Immature natural killer cell (primary cell): Measurements from ENCODE around the gene WDFY3. TPM values are rescaled to one million over a fixed set of nuclear protein-coding genes. Genes with fewer than 3 reads are reported as not detected.

ENCODE experiments used
- DNase-seq, 3 donors: peaks; one replicate each; pipeline ENCODE4 v3.0.0; 2022; ENCODE audit warnings: mixed read lengths in 1 of 3
- H3K27ac Mint-ChIP-seq, 6 donors: one replicate each; pipeline ENCODE4 v1.8.0; 2020; ENCODE audit warnings: mixed read lengths in 6 of 6, mild to moderate bottlenecking in 5 of 6, inconsistent platforms in 4 of 6, moderate library complexity in 3 of 6
- H3K27me3 Mint-ChIP-seq, 3 donors: one replicate each; pipeline ENCODE4 v1.8.0; 2020 to 2021; ENCODE audit warnings: low read depth in 3 of 3, mild to moderate bottlenecking in 3 of 3, mixed read lengths in 3 of 3, moderate library complexity in 3 of 3, inconsistent platforms in 1 of 3
- H3K36me3 Mint-ChIP-seq, 3 donors: one replicate each; pipeline ENCODE4 v1.8.0; 2020; ENCODE audit warnings: mixed read lengths in 3 of 3, inconsistent platforms in 2 of 3, mild to moderate bottlenecking in 2 of 3
- H3K4me1 Mint-ChIP-seq, 2 donors: one replicate each; pipeline ENCODE4 v1.8.0; 2020; ENCODE audit warnings: inconsistent platforms in 2 of 2, mild to moderate bottlenecking in 2 of 2, mixed read lengths in 2 of 2, moderate library complexity in 1 of 2
- H3K4me3 Mint-ChIP-seq, 5 donors: one replicate each; pipeline ENCODE4 v1.8.0; 2020; ENCODE audit warnings: mild to moderate bottlenecking in 5 of 5, mixed read lengths in 5 of 5, inconsistent platforms in 3 of 5, moderate library complexity in 3 of 5
- H3K9me3 Mint-ChIP-seq, 6 donors: one replicate each; pipeline ENCODE4 v1.8.0; 2020; ENCODE audit warnings: mild to moderate bottlenecking in 6 of 6, mixed read lengths in 6 of 6, inconsistent platforms in 4 of 6, moderate library complexity in 3 of 6
- polyA plus RNA-seq, 3 donors: library from polyadenylated mRNA; unstranded; fragments of 300-500 nt; fragmentation: Illumina TruSeq; gene quantifications; one replicate each; pipeline ENCODE4 v1.2.3, GENCODE V29; 2021

Gene WDFY3
- polyA plus RNA-seq, 3 donors from 2014 or later: 0.02 TPM; not detected in 2

DNA sequence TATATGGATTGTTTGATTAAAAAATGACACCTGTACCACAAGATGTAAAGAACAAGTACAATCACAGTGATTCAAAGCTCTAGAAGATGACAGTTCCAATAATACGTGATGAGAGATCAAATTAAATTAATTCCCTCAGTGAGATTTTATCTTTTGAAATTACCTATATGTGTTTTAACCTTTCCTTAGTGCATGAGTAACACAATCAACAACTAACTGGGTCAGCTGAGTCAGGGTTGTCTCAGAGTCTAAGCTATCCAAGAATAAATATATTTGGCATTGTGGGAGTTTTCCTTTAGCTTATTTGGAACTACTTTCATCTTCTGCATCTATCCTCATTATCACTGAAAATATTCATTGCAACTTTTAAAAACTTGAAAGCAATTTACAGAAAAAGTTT, 162.8 kb downstream of the WDFY3 start:
- Mint-ChIP-seq H3K27me3 (peaks cover 0 to 2% (median 0%) of the 10 kb centered on the region in 3 donors), H3K4me1 (no peaks in the 10 kb centered on the region), H3K27ac (no peak overlapping the region), H3K4me3 (no peak overlapping the region), H3K36me3 (no peaks in the 10 kb centered on the region), H3K9me3 (peaks cover 3 to 30% (median 7%) of the 10 kb centered on the region in 6 donors)
- DNase-seq: no peak

DNA sequence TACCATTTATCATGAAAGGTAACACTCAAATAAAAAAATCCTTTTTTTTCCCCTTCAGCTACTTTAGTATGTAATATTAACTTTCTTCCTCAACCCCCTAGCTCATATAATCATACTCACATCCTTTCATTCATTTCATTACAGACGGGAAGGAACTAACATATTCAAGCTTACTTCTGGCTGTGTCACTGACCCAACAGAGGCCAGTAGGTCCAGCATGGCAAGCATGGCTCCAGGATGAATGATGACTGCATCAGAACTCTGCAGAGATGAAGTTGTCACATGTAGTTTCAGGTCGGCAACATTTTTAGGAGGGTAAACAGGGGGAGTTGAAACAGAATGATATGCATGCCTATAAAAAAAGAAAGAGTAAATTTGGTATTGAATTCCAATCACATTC, 163.4 kb downstream of the WDFY3 start:
- Mint-ChIP-seq H3K27ac (no peak overlapping the region), H3K27me3 (peaks cover 0 to 2% (median 2%) of the 10 kb centered on the region in 3 donors), H3K36me3 (no peaks in the 10 kb centered on the region), H3K4me3 (no peak overlapping the region), H3K9me3 (peaks cover 3 to 24% (median 8%) of the 10 kb centered on the region in 6 donors), H3K4me1 (no peaks in the 10 kb centered on the region)
- DNase-seq: no peak

DNA sequence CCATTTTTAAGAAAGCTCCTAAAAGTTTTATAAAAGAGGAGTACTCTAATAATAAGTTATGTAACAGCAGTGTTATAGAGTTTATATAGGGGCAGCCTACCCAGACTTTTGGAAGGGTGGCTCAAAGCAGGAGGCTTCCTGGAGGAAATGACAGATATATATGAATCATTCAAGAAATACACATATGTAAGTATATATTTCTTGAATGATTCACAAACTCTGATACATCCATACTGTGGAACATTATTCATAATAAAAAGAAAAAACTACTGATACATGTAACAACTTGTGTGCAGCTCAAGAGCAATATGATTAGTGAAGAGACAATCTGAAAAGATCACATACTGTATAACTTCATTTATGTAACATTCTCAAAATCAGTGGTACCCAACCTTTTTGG, 166.2 kb downstream of the WDFY3 start:
- Mint-ChIP-seq H3K27me3 (peaks cover 0 to 2% (median 0%) of the 10 kb centered on the region in 3 donors), H3K4me3 (no peak overlapping the region), H3K27ac (no peak overlapping the region), H3K4me1 (no peaks in the 10 kb centered on the region), H3K9me3 (peaks cover 0 to 17% (median 7%) of the 10 kb centered on the region in 6 donors), H3K36me3 (no peaks in the 10 kb centered on the region)
- no peak for DNase-seq

DNA sequence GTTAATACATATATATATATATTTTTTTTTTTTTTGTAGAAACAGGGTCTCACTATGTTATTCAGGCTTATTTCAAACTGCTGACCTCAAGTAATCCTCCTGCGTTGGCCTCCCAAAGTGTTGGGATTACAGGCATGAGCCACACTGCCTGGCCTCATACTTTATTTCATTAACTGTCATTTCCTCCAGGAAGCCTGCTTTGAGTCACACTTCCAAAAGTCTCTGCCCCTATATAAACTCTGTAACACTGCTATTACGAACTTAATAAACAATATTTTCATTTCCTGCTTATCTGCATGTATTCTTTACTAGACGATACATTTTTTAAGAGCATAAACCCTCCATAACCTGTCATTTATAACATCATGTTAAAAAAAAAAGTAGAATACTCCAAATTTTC, 167.2 kb downstream of the WDFY3 start:
- DNase-seq: no peak
- H3K4me3 Mint-ChIP-seq: no peak overlapping the region
- no peak overlapping the region for H3K27ac Mint-ChIP-seq
- H3K36me3 Mint-ChIP-seq: no peaks in the 10 kb centered on the region
- peaks cover 0 to 22% (median 8%) of the 10 kb centered on the region in 6 donors for H3K9me3 Mint-ChIP-seq
- H3K27me3 Mint-ChIP-seq: peaks cover 0 to 2% (median 0%) of the 10 kb centered on the region in 3 donors
- H3K4me1 Mint-ChIP-seq: no peaks in the 10 kb centered on the region

DNA sequence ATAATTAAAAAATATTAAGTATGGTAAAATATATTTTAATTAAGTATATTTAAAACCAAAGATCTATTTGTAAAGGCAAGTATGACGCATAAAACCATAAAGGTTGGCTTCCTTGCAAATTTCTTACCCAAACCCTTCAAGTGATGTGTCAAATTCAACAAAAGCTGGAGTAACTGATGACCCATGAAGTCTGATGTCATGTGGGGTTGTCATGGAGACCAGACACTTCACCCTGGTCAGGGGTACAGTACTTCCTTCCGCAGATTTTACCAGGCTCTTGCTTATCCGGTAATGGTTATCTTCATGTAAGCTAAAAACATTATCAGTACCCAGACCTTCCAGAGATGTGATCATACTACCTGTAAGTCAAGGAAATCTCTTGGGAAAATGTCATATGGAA, 170.1 kb downstream of the WDFY3 start:
- peaks cover 0 to 2% (median 0%) of the 10 kb centered on the region in 3 donors for H3K27me3 Mint-ChIP-seq
- no peak overlapping the region for H3K27ac Mint-ChIP-seq
- H3K9me3 Mint-ChIP-seq: peaks cover 0 to 13% (median 7%) of the 10 kb centered on the region in 6 donors
- no peaks in the 10 kb centered on the region for H3K4me1 Mint-ChIP-seq
- no peak overlapping the region for H3K4me3 Mint-ChIP-seq
- no peaks in the 10 kb centered on the region for H3K36me3 Mint-ChIP-seq
- DNase-seq: no peak

DNA sequence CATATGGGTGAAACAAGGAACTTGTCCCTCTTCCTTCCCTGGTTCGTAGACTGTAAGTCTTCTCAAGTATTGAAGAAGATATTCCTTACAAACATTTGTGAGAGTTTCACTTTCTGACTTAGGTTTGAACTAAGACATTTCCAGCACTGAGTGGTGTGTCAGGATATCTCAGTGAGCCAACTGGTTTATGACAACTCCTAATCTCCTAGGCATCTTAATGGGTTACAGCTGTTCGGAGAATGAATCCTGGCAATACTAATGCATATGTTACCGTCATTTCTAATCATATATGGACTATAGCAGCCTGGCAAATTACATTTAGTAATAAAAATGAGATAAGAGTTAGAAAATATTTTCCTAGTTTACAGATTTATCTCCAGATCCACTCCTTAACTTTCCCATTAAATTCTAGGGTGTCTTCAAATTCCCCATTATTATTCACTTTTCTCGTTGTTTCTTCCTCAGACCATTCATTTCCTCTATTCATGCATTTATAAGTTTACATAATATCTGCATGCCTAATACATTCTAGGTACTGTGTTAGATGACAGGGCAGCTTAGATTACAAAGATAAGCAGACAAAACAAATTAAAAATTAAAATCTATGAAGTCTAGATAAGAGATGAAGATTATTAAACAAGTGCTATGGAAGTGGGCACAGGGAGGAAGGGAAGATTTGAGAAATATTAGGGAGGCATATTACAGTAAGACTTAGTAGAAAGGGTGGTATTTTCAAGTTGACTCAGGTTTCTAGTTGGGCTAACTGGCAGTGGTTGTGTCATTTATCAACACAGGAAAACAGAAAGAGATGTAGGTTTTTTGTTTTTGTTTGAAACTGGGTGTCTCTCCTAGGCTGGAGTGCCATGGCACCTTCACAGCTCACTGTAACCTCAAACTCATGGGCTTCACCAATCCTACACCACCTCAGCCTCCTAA, 173.9 kb downstream of the WDFY3 start:
- no peak overlapping the region for H3K27ac Mint-ChIP-seq
- no peaks in the 10 kb centered on the region for H3K4me1 Mint-ChIP-seq
- no peaks in the 10 kb centered on the region for H3K36me3 Mint-ChIP-seq
- no peaks in the 10 kb centered on the region for H3K27me3 Mint-ChIP-seq
- H3K4me3 Mint-ChIP-seq: no peak overlapping the region
- no peak for DNase-seq
- H3K9me3 Mint-ChIP-seq: peaks cover 0 to 7% (median 6%) of the 10 kb centered on the region in 6 donors

DNA sequence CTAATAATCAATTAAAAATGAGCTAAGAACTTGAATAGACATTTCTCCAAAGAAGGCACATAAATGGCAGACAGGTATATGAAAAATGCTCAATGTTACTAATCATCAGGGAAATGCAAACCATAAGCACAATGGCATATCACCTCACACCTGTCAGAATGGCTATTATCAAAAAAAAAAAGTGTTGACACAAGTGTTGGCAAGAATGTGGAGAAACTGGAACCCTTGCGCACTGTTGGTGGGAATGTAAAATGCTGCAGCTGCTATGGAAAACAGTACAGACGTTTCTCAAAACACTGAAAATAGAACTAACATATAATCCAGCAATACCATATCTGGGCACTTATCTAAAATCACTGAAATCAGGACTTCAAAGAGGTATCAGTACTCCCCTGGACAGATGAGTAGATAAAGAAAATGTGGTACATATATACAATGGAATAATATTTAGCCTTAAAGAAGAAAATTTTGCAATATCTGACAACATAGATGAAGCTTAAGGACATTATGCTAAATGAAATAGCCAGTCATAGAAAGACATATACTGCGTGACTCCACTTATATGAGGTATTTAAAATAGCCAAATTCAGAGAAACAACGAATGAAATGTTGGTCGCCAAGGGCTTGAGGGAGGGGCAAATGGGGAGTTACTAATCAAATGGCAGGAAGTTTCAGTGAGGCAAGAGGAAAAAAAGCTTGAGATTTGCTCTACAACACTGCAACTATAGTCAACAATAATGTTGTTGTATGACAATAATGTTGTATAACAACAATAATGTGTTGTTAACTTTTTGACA, 175.5 kb downstream of the WDFY3 start:
- no peak for DNase-seq
- no peaks in the 10 kb centered on the region for H3K36me3 Mint-ChIP-seq
- H3K9me3 Mint-ChIP-seq: peaks cover 0 to 15% (median 4%) of the 10 kb centered on the region in 6 donors
- H3K27ac Mint-ChIP-seq: no peak overlapping the region
- H3K27me3 Mint-ChIP-seq: no peaks in the 10 kb centered on the region
- H3K4me1 Mint-ChIP-seq: no peaks in the 10 kb centered on the region
- no peak overlapping the region for H3K4me3 Mint-ChIP-seq

DNA sequence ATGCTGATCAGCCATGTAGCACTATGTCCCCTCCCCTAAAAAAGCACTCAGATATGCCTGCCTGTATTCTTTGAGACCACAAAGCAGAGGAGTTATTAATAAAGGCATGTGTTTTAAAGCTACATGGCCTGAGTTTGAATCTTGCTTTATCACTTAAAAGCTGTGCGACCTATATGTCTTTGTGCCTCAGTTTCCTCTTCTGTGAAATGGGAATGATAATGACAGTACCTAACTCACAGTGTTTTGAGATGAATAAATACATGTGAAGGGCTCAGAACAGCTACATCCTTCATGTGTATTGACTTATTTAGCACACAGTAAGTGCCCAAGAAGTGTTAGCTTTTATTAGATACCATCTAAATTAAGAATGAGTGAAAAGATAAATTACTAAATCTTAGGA, 180.0 kb downstream of the WDFY3 start:
- H3K4me1 Mint-ChIP-seq: no peaks in the 10 kb centered on the region

DNA sequence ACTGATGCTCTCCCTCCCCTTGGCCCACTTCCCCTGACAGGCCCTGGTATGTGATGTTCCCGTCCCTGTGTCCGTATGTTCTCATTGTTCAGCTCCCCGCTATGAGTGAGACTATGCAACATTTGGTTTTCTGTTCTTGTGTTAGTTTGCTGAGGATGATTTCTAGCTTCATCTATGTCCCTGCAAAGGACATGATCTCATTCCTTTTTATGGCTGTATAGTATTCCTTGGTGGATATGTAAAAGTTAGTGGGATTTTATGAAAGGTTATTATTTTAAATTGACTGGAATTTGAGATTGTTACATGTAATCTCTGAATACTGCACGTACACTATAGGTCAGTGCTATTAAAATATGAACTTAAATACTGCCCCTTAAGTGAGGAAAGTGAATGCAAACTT, 184.0 kb downstream of the WDFY3 start:
- no peaks in the 10 kb centered on the region for H3K27me3 Mint-ChIP-seq
- no peaks in the 10 kb centered on the region for H3K36me3 Mint-ChIP-seq
- DNase-seq: no peak
- no peaks in the 10 kb centered on the region for H3K4me1 Mint-ChIP-seq
- H3K27ac Mint-ChIP-seq: no peak overlapping the region
- peaks cover 0 to 16% (median 4%) of the 10 kb centered on the region in 6 donors for H3K9me3 Mint-ChIP-seq
- H3K4me3 Mint-ChIP-seq: no peak overlapping the region

More for the DNA sequence above, 180.0 kb downstream of the WDFY3 start:
- no peak for DNase-seq
- Mint-ChIP-seq H3K27ac (no peak overlapping the region), H3K27me3 (no peaks in the 10 kb centered on the region), H3K36me3 (no peaks in the 10 kb centered on the region), H3K9me3 (peaks cover 0 to 12% (median 5%) of the 10 kb centered on the region in 6 donors), H3K4me3 (no peak overlapping the region)

DNA sequence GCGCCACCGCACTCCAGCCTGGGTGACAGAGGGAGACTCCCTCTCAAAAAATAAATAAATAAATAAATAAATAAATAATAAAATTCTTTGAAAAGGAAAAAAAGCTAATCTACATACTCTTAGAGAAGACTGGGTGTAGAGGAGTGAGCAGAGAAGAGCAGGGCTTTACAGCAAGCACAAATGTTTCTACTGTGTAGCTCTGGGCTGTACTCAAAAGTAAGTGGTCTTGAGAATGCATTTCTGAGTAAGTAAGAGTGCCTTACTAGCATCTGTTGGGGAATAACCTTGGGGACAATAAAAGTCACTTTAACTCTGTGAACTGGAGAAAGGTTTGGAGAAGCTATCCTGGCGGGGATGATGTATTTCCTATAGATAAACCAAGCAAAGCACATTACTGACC, 185.8 kb downstream of the WDFY3 start:
- H3K4me1 Mint-ChIP-seq: no peaks in the 10 kb centered on the region
- DNase-seq: no peak
- H3K4me3 Mint-ChIP-seq: no peak overlapping the region
- peaks cover 0 to 16% (median 5%) of the 10 kb centered on the region in 6 donors for H3K9me3 Mint-ChIP-seq
- H3K27ac Mint-ChIP-seq: no peak overlapping the region
- H3K36me3 Mint-ChIP-seq: no peaks in the 10 kb centered on the region
- no peaks in the 10 kb centered on the region for H3K27me3 Mint-ChIP-seq

DNA sequence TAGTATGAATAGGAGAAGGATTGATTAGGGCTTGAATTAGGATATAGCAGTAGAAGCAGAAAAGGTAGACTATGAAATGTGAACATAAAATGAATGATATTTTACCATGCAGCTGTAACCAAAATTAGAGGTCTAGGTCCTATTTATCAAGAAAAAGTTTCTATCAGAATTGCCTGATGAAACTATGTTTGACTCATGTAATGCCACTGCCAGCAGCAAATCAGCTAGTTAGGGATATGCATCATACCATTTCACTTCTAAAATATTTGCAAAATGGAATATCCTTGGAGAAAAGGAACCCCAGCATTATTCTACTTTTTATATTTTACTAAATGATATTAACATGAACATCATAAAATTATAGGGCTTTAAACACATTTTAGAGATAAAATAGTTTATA, 188.4 kb downstream of the WDFY3 start:
- Mint-ChIP-seq H3K4me1 (no peaks in the 10 kb centered on the region), H3K27me3 (no peaks in the 10 kb centered on the region), H3K4me3 (no peak overlapping the region), H3K9me3 (peaks cover 0 to 19% (median 7%) of the 10 kb centered on the region in 6 donors), H3K27ac (no peak overlapping the region), H3K36me3 (no peaks in the 10 kb centered on the region)
- DNase-seq: no peak

DNA sequence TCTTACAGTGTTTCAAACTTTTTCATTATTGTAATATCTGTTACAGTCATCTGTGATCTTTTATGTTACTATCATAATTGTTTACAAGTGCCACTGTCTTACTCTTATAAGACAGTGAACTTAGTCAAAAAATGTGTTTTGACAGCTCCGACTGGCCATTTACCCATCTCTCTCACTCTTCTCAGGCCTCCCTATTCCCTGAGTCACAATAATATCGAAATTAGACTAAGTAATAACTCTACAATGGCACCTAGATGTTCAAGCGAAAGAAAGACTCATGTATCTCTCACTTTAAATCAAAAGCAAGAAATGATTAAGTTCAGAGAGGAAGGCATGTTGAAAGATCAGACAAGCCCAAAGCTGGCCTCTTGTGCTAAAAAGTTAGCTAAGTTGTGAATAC, 199.3 kb downstream of the WDFY3 start:
- H3K36me3 Mint-ChIP-seq: no peaks in the 10 kb centered on the region
- peaks cover 1 to 15% (median 9%) of the 10 kb centered on the region in 6 donors for H3K9me3 Mint-ChIP-seq
- no peaks in the 10 kb centered on the region for H3K4me1 Mint-ChIP-seq
- H3K4me3 Mint-ChIP-seq: no peak overlapping the region
- H3K27me3 Mint-ChIP-seq: no peaks in the 10 kb centered on the region
- DNase-seq: no peak
- no peak overlapping the region for H3K27ac Mint-ChIP-seq

DNA sequence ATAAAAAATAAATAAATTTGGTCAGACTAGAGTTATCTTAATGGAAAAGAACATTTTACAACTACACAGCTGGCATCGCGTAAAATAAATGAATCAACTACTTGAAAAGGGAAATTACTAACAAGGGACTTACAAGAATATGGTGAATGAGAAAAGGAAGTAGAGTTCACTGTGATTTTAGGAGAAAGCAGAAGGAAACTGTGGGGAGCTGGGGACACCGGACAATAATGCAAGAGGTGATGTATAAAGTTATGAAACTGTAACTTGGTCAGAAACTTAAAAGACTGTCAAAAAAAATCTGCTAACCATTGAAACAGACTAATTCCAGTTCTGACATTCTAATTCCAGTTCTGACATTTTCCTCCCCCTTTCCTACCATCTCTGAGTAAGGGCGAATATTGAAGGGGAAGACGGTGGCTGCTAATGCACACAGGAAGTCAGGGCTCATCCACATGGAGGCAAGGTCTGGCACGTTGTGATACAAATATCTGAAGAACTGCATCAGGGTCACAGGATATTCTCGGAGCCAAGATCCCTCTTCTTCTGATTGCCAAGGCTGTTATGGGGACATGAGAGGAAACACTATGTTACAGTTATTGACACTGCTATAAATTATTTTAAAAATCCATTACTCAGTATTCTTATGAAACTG, 213.0 kb downstream of the WDFY3 start:
- H3K36me3 Mint-ChIP-seq: no peaks in the 10 kb centered on the region
- H3K4me3 Mint-ChIP-seq: no peak overlapping the region
- H3K4me1 Mint-ChIP-seq: no peaks in the 10 kb centered on the region
- H3K27me3 Mint-ChIP-seq: no peaks in the 10 kb centered on the region
- peak in 1 of 3 donors; percentile 0 for DNase-seq
- peak overlapping the region in 1 of 6 donors; percentile 0 for H3K27ac Mint-ChIP-seq
- peaks cover 0 to 8% (median 2%) of the 10 kb centered on the region in 6 donors for H3K9me3 Mint-ChIP-seq
